ENCODE measurements around the gene SET. TPM values are rescaled to one million over a fixed set of nuclear protein-coding genes. Genes with fewer than 3 reads are reported as not detected.

Gene SET
- total RNA-seq, 1 experiment from 2014 or later = 422 TPM

- DNase-seq (ENCODE audit: low read depth, low spot score) = no peak
- POLR2A ChIA-PET = interaction anchor here (0.6 kb wide), 1 partner anchor 108 kb away, joined by 3 read pairs; no protein-coding TSS in a partner anchor
Measured at GRCh38 chr9:128687453-128687852, 1.6 kb upstream of the SET start.

GRCh38 chr9:128689293-128689774 lies 312 bp downstream of the SET start:
- Histone ChIP-seq H3K9me3 (ENCODE audit: control insufficient read depth, insufficient read depth, low read depth, low read length) (no peaks in the 10 kb centered on the region), H3K36me3 (ENCODE audit: control insufficient read depth, insufficient read depth, low read length) (peaks cover 37% of the 10 kb centered on the region), H3K27ac (ENCODE audit: low read length) (no peak overlapping the region), H3K4me1 (ENCODE audit: control insufficient read depth, insufficient read depth, low read length) (peaks cover 29% of the 10 kb centered on the region), H3K4me3 (ENCODE audit: low read depth in 2 of 2, low read length in 2 of 2) (peak overlapping the region; percentile 29 to 48), H3K27me3 (ENCODE audit: control insufficient read depth, insufficient read depth, low read length) (no peaks in the 10 kb centered on the region)
- ATAC-seq (peak; percentile 60), DNase-seq (ENCODE audit: low read depth, low spot score) (no peak)
- CTCF ChIA-PET = no interaction called here
- intact Hi-C loops (cut with micrococcal nuclease; ENCODE audit: unreplicated experiment) = no loop called here
- in situ Hi-C loops (cut with HindIII; ENCODE audit: low pct_unique_long_range_greater_than_20kb, low sequenced_read_pairs) = no loop called here
- no TSS peak for BruUV-seq (replicated peaks)
- POLR2A ChIA-PET = interaction anchor here (0.7 kb wide), 1 partner anchor 135 kb away, joined by 3 read pairs; no protein-coding TSS in a partner anchor
- no peak for TF ChIP-seq POLR2AphosphoS5 (IDR thresholded peaks at IDR 0.05; ENCODE audit: low read depth, low read length)

More at GRCh38 chr9:128687453-128687852, 1.6 kb upstream of the SET start:
- H3K9me3 ChIP-seq (ENCODE audit: control insufficient read depth, insufficient read depth, low read depth, low read length) = no peaks in the 10 kb centered on the region
- intact Hi-C loops (cut with micrococcal nuclease; ENCODE audit: unreplicated experiment) (no loop called here), in situ Hi-C loops (cut with HindIII; ENCODE audit: low pct_unique_long_range_greater_than_20kb, low sequenced_read_pairs) (no loop called here)
- no peak for ATAC-seq
- H3K4me1 ChIP-seq (ENCODE audit: control insufficient read depth, insufficient read depth, low read length) = peaks cover 33% of the 10 kb centered on the region
- no peak overlapping the region for H3K4me3 ChIP-seq (ENCODE audit: low read depth in 2 of 2, low read length in 2 of 2)
- H3K36me3 ChIP-seq (ENCODE audit: control insufficient read depth, insufficient read depth, low read length) = peaks cover 18% of the 10 kb centered on the region
- peak overlapping the region; percentile 97 for H3K27ac ChIP-seq (ENCODE audit: low read length)
- no peaks in the 10 kb centered on the region for H3K27me3 ChIP-seq (ENCODE audit: control insufficient read depth, insufficient read depth, low read length)
- TF ChIP-seq SIN3A (IDR thresholded peaks at IDR 0.05; ENCODE audit: borderline replicate concordance, insufficient read depth, low read depth, low read length) (no peak), CTCF (IDR thresholded peaks at IDR 0.05) (no peak), REST (IDR thresholded peaks at IDR 0.05; ENCODE audit: insufficient read depth in 1 of 2, low read depth in 2 of 2, low read length in 1 of 2) (no peak), TCF7L2 (IDR thresholded peaks at IDR 0.05; ENCODE audit: low read depth, low read length) (no peak), POLR2AphosphoS5 (IDR thresholded peaks at IDR 0.05; ENCODE audit: low read depth, low read length) (no peak)
- CTCF ChIA-PET = no interaction called here
- BruUV-seq (replicated peaks) = no TSS peak
